T follicular helper cell (primary cell): ENCODE measurements around the gene MEN1.

Experiments used
- DNase-seq: peaks from one replicate; pipeline ENCODE4 v3.0.0-alpha.2; 2020; ENCODE audit warnings: low read depth

Gene MEN1

DNA sequence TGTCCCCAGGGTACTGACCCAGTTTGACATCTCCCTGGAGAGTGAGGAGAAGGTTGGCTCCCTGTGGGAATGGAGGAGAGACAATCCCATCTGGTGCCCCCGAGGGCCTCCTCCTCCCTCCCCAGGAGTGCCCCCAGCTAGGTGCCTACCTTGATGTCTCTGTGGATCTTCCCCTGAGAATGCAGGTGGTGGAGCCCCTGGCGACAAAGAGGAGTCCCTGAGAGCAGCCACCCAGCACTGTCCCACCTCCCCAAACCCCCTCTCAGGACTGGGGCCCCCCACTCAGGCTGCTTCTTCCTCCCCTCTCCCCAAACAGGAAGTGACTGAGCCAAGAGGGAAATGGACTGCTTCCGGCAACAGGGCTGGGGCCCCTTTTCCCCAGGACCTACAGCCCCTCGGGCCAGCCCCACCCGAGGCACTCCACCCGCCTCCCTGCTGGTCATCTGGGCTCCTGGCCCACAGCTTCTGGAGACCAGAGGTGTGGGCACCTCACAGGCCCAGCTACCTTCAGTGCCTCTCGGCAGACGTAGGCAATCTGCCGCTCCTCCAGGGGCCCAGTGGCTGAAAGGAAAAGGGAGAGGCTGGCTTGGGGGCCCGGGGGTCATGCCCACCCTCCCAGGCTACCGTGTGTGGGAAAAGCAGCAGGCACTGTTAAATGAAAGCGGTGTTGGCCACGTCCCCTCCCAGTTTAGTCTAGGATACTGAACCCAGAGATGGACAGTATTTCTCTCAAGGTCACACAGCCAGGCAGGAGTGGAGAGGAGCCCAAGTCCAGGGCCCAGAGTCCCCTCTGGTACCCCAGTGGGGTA is 8.6 kb downstream of the MEN1 start:
- no peak for DNase-seq

DNA sequence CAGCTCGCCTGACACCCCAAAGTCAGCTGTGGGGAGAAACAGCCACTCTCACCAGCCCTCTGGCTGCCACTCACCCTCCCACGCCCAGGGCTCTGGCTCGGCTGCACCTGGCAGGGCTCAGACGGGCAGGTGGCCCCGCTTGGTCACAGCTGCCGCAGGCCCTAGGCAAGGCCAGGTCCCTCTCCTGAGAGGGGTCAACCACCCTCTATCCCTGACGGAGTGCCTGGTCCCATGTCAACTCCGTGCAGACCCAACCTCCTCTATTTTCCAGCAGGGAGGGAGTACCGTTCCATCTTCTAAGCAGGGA is 9.2 kb downstream of the MEN1 start:
- no peak for DNase-seq

DNA sequence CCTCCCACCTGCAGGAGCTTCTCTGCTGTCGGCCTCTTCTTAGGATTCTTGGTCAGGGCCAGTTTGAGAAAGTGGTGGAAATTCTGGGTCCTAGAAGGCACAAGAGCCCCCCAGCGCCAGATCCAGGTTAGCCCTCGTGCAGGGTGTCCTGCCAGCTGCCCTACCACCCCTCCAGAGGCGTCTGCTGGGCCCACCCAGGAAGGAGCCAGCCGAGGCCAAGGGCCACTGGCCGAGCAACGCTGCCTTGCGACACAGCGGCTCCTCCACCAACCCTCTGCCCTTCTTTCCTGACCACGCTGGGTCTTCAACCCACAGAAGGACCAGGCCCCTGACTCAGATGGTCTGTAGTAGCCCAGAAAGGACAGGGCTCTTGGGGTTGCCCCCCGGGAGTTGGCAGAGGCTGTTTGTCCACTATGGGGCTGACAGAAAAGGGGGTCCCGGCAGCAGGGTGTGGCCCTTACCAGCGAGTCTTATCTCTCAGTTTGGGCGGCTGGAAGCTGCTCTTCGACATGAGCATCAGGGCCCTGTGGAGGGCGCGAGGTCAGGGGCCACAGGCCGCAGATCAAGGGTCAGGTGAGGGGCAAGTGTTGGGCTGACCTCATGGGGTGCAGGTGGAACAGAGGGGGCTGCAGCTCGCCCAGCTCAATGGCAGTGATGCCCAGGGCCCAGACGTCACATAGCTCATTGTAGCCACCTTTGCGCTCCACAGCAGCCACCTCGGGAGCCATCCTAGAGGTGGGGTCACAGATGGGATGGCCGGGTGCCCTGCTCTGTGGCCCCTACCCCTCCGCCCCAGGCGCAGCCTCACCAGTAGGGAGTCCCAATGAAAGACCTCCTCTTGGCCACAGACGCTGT is 9.8 kb downstream of the MEN1 start:
- DNase-seq, result no peak

DNA sequence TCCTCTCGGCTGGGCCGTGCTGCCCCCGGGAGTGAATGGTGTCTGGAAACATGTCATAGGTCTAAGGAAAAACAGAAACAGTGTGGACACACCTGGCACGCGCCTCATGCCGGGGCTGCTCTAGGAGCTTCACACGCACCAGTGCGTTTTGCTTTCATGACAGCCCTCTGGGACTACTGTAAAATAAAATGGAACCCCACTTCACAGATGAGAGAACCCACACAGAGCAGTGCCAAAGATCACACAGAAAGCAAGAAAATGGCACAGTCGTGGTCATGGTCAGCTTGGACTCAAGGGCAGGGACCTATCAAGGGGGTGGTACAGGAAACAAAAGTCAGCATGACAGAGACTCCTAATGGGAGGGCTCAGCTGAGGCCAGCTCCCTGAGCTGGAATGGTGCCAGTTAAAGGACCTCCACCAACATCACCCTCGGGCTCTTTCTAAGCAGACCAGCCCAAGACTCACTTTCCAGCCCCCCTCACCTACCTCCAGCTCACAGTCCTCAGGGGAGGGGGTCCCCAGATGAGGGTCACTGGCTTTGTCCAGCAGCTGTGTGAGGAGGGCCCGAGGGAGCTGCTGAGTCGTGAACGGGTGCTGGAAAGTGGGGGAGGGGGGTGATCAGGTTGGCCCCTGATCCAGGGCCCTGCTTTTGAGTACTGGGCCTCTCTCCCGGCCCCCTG is 10.6 kb downstream of the MEN1 start:
- DNase-seq, result no peak

DNA sequence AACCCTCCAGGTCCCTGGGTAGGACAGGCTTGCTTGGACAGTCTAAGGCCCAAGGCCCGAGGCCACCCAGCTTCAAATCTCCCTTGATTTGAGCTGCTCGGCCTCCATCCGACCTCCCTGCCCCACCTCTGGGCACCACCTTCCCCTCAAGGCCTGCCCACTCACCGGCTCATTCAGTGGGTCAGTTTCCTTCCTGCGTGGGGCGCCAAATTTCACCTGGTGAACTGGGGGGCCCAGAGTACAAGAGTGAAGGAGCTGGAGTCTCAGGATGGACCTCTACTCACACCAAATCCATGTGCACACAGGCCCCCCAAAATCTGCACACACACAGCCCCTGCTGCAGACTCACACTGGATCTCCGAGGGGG is 11.1 kb downstream of the MEN1 start:
- no peak for DNase-seq

DNA sequence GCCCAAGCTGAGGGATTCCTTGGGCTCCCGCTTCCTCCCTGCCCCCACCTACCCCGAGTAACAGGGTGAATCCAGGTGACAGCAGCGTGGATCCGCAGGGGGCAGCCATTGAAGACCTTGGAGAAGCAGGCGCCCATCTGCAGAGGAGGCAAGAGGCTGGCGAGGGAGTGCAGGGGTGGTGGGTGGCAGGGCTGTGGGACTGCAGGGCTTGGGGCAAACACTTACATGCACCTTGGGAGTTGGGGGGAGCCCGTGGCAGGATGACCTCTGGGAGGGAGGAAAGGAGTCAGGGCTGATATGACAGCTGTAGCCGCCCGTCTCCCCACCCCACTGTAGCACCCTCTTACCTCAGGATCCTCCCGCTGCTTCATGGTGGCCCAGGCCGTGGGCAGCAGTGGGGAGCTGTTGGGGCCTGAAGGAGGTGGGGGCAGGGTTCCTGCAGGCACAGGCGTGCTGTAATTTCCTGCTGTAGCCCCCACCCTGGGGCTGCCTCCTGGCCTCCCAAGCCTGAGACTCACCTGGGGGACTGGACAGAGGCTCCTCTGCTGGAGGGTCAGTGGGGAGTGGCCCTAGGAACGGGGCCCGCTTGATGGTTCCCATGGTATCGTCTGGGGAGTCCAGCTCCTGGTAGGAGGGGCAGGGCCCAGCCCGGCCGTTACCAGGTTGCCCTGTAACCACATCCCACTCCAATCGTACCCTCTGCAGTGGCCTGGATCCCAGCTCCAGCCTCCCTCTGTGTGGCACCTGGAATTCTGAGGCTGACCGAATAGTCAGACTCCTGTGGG is 13.4 kb downstream of the MEN1 start:
- DNase-seq, result no peak

DNA sequence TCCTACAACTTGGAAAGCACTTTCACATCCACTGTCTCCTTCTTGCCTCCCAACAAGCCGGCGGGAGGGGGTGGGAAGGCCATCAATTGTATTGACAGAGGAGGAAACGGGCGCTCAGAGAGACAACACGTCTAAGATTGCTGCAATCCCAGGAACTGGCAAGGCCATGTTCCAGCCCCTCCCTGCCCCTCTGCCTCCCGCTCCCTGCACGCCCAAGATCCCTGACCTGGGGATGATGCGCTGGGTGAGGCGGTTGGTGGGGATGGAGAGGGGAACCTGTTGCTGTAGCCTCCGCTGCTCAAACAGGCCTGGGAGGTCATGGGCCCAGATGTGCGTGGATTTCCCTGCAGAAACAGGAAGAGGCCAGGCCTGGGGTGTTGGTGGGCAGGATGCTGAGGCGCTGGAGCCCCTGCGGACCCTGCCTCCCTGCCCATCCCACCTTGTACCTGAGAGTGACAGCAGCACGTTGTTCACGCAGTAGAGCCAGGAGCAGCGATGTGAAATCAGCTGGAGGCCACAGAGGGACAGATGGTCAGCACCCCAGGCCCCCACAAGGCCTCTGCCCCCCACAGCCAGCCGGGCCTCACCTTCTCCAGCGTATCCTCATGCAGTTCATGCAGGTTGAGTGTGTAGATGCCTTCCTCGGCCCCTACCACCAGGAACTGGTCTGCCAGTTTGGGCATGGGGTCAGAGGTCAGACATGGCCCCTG is 14.1 kb downstream of the MEN1 start:
- DNase-seq, result no peak

DNA sequence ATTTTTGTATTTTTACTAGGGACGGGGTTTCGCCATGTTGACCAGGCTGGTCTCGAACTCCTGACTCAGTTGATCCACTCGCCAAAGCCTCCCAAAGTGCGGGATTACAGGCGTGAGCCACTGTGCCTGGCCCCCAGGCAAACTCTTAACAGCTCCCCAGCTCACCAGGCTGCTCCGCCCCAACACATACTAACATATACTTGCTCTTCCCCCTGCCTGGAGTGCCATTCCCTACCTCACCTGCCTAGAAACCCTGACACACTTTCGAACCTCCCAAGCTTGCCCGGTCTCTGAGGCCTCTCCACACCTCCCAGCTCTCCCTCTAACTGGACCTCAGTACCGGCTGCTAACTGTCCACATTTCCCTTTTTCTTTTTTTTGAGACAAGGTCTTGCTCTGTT is 15.8 kb downstream of the MEN1 start:
- DNase-seq, result no peak

DNA sequence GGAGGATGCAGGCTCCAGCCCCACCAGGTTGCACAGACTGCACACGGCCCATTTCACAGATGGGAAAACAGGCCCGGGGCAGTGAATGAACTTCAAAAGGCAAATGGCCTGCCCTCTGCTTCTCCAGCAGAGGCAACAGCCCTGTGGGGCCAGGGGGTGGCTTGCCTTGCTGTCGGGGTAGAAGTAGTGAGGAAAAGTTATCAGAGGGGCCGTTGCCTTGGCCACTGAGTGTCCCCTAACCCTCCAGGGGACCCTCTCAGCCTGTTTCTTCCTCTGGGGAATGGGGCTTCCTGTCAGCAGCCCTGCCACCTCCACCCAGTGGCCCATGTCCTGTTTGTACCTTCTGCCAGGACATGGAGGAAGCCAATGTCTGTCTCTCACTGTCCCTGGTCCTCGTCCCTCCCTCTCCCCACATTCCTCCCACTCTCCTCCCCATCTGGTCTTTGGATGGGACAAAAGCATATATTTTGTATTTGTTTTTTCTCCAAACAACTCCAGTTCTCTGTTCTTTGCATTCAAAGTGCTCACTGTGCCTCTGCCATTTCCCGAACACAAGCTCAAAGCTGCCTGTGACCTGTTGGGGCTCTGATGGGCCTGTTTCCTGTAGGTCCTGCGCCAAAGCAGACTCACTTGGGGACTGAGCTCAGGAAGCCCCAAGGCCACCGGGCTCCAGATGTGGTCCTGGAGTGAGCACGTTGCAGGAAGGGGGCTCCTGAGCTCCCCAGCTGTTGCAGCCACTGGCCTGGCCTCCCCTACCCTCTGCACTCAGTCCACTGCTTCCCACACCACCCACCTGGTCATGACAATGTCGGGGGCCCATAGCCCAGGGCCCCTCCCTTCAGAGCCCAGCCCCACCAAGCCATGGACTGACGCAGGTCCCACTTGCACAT is 16.8 kb downstream of the MEN1 start:
- no peak for DNase-seq

DNA sequence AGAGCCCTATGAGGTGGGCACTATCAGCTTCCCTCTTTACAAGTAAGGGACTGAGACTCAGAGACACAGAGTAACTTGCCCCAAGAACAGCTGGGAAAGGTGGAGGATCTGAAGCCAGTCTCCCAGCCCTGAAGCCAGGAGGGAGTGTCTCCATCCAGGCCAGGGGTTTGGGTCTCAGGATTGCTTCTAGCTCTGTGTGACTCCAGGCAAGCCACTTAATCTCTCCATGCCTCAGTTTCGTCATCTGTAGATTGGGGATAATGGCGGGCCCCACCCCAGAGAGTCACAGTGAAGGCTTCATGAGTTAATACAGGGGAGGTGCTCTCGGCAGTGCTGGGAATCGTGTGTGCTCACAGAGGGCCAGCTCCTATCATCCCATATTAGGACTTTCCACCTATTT is 17.9 kb downstream of the MEN1 start:
- no peak for DNase-seq

DNA sequence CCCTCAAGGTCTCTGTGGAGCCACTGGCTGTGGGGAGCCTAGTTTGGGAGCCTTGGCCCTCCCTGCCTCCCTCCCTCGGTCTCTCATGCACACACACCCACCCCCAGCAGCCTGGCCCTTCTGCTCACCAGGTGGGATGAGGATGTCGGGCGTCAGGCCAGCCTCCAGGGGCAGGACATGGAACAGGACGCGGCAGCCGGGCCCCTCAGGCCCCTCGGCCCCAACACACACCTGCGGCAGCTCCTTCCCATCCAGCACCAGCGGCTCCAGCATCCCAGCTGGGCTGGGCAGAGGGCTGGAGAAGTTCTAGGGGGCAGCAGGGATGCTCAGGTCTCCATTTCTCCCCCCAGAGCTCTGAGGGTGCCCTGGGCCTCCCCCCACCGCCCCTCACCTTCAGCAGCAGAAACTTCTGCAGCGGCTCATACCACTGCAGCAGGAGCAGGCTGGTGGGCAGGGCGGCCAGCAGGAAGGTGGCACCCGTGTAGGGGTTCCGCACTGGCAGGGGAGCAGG is 18.5 kb downstream of the MEN1 start:
- DNase-seq, result no peak

DNA sequence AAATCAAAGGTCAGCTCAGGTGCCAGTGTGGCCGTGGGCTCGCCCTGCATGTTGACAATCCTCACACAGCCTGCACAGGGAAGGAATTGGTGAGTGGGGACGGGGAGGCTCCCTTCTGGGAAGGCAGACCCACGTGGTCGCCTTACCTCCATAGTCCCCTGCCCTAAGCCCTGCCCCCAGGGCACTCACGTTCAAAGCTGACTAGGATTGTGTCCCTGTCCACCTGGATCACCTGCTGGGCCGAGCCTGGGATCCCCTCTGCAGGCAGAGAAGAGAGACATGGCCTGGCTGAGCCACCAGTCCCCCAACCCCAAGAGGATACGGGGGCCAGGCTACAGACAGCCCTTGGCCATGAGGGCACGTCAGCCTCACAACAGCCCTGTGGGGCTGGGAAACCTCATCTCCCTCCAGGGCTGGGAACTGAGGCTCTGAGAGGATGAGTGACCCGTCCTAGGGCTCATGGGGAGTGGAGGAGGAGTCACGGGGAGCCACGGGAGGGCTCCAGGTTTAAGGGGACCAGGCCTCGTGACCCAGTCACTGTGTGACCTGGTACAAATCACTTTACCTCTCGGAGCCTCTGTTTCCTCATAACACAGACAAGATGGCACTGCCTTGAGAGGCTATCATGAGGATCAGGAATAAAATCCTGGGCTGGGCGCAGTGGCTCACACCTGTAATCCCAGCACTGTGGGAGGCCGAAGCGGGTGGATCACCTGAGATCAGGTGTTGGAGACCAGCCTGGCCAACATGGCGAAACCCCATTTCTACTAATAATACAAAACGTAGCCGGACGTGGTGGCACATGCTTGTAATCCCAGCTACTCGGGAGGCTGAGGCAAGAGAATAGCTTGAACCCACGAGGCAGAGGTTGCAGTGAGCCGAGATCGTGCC is 19.9 kb downstream of the MEN1 start:
- no peak for DNase-seq

DNA sequence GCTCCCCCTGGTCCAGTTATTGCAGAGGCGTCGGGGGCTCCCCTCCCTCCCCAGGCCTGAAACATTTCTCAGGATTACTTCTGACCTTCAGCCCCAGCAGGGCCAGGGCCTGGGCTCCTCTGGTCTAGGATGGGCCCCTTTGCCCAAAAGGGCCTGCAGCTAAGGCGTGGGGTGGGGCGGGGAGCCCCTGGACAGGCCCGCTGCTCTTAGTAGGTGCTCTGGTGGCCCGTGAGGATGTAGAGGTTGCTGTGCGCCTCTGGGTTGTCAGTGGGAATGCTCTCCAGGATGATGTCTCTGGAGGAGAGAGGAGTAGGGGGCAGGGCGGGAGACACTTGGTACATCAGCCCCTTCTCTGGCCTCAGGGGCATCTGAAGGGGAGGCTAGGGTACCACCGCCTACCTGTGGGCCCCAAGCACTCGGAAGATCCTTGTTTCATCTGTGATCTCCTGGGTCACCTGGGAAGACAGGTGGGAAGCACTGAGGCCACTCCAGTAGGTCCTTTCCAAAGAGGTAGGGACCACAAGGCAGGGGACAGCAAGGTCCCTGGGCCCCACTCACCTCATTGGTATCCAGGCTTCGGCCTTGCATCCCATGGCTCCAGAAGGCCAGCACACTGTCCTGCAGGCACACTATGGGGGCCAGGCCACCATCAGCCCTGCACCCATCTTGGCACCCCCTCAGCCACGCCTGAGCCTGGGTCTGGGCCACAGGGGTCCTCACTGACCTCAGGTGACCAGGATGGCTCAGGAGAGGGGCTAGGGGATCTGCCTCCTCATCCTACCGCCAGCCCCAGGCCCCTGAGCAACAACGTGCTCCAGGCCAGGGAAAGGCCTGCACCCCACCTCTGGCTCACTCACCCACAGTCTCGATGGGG is 20.8 kb downstream of the MEN1 start:
- DNase-seq, result no peak

DNA sequence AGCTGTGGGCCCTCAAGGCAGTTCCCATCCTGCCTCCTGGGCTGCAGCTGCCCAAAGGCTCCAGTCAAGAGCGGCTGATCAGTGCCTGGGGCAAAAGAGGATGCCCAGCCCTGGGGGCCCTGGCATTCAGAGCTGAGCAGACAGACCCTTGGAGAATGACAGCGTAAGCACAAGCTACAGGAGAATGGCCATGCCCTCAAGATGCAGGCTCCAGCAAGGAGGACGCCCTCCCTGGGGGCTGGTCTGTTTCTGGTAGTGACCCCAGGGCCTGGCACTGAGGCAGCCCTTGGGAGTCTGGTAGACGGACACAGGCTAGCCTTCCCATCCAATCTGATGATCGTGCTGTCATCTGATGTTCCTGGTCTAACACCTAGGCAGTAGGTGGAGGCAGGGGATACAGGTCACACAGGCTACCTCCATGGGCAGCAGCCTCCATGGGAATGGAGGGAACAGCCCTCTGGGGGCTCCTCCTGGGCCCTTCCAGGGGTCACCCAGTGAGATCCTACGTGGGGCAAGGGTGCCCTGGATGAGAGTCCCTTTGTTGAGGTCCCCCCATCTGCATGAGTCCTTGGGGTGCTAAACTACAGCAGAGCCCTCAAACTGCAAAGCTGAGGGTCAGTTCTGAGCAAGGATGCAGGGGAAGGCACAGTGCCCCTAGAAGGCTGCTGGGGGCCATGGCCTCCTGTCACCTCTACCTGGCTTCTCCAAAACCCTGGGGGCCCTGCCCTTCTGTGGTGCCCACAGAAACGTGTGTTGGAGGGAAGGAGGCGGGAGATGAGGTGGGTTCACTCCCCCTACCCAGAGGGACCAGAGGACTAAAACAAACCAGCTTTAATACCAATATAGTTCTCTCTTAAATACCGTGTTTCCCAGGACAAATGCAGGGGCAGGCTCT is 21.8 kb downstream of the MEN1 start:
- DNase-seq, result no peak

DNA sequence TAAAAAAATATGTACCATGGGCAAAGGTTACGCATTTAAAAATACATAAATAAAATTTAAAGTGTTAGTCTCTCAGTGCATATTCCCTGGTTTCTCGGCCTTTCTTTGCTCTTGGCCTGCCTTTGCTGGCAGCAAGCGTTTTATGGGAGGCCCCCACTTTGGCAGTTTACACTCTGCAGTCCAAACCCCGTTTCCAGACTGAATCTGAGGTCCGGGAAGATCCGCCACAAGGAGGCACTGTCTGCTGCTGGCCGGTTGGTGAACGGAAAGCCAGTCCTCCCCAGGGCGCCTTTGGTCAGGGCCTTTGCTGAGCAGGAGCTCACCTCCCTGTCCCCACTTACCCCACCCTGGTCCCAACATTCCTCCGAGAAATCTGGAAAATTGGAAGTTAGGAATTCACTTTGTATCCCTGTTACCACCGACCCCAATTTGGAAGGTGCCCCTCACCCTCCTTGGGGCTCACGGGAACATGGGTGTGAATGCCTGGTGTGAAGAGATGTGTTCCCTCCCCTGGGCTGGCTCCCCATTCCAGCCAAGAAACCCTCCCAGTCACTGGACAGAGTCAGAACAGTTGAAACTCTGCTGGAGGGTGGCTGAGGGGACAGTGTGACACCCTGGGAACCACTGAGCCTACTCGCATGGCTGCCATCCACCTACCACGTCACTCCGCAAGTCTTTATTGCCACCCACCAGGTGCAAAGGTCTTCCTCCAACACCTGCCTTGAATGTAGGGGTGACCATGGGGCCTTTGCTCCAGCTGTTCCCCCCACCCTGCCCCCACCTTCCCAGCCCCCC is 22.6 kb downstream of the MEN1 start:
- no peak for DNase-seq

DNA sequence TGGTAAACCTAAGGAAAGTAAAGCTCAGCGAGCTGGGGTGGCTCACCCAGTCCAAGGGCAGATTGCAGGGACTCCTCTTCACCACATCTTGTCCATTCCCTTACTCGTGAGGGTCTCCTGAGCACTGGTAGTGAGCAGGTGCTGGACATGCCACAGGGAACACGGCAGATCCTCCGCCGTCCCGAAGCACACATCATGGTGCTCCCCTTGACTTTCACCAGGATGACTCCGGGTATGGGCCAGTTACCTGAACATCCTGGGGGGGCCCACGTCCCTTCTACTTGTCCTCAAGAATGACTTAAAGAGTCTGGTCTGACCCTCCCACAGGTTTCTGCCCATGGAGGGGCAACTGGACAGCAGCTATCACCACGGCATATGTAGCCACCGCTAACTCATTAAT is 24.0 kb downstream of the MEN1 start:
- no peak for DNase-seq
